NCI-H1105 treated with DMSO at 0.1 percent for 48 hours (cell line): ENCODE data around the gene NUDT16L1.

Source experiments
- DNase-seq: peaks from one replicate; lab custom pipeline; 2025; lab: John Stamatoyannopoulos, UW

Gene NUDT16L1

DNA sequence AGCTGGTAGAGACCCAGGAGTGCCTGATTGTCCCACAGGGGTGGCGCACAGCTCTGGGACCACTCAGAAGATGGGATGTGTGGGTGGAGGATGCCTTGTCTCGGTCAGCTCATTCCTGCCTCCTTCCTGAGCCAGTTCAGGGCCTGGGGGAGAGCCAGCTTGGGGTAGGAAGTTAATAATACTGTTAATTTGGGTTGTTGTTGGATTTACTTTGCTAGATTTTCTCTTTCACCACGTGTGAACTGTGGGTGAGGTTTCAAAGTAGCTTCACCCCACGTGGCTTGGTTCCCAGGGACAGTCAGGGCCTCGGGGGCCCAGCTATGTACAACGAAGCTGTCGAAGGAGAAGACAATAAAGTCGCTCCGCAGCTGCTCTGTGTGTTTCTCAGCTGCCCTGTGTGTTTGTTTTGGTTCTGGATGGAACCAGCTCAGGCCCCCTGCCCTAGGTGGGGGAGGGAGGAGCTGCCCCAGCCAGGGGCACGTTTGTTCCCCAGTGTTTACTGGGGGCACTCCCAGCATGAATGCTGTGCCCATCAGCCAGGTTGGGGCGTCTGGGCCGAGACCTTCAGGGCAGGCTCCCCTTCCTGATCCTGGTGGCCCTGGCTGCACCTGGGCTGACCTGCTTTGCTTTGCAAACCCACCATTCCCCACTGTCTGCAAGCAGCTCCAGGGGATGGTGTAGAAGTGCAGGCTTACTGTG lies 2.3 kb downstream of the NUDT16L1 start:
- DNase-seq: no peak

DNA sequence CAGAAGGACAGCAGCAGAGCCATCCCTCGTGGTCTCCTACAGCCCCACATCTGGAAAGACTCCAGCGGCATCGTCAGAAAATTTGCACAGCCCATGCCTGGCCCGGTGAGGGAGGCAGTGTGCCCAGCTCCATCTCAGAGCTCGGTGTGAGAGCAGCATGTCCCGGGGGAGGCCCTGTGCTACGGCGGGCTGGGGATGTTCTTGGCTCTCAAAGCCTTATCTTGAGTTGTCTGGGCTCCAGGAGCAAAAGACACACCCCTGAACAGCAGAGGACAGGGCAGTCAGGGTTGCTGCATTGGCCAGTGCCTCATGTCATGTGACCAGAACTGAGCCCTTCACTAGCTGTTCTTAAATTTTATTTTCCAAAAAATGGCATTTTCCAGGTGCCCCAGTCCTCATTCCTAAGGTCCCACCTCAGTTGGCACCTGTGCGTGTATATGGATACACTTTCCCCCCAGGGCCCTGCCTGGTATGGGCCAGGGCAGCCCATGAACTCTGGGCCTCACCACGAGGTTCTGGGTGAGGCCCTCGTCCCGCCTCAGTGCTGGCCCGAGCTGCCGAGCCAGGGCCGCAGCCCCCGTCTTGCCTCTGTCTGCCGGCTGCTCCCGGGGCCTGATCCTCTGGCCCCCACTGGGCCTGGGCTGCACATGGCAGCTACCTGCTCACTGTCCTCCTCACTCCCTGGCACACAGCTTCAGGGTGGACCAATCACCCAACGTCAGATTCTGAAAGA lies 3.0 kb downstream of the NUDT16L1 start:
- DNase-seq: no peak

DNA sequence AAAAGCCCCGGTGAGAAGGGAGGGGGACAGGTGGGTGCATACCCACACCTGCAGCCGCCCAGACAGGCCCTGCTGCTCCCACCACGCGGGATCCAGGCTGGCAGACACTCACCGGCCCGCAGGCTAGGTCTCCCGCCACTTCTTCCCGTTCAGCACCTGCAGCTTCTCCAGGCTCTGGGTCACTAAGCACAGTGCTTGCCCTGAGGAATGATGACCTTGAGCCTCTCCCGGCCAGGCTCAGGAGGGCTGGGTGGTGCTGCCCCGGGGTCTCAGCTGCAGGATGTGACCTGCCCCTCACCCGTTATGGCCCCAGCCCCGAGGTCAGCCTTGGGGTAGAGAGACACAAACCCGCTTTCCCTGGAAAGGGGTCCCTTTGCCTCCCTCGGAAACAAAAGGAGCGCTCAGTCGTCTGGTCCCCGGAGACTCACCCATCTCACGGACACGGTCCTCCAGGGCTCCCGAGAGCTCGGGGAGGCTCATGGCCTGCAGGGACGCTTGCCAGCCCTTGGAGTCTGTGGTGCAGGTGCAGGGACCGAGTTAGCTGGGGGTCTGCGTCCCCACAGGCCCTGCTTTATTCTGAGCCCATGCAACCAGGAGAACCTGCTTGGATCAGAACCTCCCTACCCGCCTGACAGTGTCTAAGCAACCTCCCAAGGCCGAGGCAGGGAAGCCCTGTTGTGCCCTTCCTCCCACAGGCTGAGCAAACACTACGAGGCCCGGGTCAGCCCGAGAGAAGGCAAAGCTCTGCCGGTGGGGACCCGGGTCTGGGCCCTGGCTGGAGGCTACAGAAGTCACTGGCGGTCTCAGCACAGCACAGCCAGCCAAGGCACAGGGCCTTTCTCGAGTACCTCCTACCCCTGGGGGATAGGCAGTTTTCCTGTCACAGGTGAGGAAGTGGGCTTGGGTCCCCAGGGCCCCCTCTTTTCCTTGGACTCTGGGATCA lies 3.8 kb downstream of the NUDT16L1 start:
- DNase-seq: no peak

DNA sequence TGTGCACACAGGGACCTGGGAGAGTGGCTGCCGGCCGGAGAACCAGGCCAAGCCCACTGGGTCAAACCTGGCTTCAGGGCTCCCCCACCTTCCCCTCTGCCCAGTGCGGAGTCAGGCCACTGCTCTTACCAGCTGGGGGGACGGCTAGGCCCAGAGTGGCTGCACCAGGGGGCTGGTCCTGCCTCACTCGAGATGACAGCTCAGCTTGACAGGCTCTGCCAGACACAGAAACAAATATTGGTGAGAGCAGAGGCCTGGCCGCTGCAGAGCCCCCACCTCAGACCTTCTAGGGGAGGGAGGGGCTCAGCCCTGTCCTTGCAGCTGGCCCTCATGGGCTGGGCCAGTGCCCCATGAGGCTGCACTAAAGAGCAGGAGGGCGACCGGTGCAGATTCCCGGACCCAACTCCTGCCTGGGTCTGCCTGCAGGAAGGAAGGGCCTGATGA lies 4.5 kb downstream of the NUDT16L1 start:
- DNase-seq: no peak

DNA sequence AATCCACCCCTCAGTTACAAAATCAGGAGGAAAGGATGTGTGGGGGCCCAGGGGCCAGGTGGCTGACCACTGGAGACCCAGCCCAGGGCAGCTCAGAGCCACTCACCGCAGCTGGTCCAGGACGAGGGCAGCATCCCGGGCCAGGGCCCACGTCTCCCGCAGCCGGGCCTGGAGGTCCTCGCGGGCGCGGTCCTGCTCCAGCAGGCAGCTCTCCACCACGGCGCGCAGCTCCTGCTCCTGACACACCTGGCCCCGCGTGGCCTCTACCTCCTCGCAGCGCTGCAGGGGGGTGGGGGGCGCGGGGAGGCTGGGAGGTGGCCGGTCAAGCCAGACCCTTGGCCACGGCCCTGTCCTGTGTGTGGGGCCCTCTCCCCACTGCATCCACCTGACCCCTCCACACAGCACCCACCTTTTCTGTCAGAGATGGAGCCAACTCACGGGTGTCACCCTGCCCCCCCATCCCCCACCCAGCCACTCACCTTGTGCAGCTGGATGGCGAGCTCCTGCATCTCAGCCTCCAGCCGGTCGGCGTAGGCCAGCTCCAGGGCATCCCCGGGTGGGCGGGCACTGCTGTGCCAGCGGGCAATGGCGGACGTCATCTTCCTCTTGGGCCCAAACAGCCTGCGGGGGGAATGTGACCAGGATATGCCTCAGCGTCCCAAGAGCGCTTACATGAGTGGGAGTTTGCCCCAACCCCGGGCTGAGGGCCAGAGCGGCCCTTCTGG lies 5.1 kb downstream of the NUDT16L1 start:
- no peak for DNase-seq

DNA sequence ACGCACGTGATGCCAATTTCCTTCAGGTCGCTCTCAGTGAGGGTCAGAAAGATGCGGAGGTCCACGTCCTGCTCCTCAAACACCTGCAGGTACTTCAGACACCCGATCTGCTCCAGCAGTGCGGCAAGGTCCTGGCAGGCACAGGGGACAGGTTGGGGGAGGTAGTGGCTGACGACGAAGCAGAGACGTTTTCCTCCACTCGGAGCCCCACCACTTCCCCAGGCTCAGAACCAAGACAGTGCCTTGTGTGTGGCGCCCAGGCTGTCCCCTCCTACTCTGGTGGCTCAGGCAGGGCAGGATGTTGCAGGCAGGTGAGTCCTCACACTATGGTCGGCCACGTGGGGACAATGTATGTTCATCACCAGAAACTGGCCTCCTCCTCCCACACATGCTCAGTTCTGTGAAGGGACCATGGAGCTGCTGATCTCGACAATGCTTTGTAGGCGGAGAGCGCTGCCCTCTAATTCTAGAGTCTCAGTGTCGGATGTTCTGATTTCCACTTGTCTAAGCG lies 5.7 kb downstream of the NUDT16L1 start:
- DNase-seq: no peak

DNA sequence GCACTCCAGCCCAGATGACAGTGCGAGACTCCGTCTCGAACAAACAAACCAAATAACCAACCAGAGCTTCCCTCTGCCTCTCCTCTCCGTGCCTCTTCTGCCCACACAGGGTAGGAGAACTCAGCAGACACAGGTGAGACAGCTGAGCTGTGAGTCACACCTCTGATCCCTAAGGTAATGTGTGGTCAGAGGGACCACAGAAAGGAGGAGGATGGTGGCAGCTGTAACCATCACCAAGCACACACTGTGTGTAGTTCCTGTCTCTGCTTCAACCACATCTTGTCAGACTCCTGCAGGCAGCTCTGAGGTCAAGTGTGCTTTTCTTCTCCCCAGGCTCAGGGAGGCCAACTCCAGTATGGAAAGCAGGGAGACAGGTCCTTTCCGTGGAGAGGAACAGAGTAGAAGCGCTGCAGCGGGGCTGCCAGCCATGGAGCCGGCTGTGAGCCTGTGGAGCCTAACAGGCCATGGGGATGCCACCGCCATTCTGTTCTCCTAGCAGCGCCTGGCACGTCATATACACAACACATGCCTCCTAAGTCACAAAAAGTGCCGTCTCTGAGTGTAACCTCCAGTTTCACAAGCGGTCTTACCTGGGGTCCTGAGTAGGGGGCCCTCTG lies 7.1 kb downstream of the NUDT16L1 start:
- DNase-seq: no peak

DNA sequence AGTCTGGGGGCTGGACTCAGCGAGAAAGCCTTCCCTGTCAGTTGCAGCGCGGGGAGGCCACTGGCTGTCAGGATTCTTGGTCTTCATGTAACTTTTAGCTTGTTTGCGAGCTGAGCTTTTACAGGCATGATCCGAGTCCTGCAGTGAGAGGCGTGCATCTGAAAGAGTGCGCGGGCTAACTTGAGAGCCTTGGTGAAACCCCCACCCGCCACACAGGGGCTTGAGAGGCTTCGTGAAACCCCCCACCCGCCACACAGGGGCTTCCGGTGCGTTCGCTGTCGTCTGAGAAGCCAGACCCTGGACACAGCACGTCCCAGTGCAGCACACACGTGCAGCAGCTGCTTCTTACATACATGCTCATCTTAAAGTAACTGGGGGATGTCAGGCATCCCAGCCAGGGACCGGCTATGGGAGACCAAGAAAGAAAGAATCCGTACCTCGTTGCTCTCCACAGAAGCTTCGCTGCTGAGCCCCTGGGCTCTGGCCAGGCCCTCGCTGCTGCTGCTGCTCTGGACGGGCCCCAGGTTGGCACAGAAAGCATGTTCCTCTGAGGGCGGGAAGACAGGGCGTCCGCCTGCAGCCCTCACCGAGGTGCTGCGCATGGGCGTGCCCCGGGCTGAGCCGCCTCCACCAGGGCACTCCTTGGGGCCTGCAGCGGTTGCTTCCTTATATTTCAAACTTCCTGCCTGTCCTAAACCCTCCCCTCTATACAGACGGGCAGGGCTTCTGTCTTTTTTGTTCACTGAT lies 7.8 kb downstream of the NUDT16L1 start:
- no peak for DNase-seq

DNA sequence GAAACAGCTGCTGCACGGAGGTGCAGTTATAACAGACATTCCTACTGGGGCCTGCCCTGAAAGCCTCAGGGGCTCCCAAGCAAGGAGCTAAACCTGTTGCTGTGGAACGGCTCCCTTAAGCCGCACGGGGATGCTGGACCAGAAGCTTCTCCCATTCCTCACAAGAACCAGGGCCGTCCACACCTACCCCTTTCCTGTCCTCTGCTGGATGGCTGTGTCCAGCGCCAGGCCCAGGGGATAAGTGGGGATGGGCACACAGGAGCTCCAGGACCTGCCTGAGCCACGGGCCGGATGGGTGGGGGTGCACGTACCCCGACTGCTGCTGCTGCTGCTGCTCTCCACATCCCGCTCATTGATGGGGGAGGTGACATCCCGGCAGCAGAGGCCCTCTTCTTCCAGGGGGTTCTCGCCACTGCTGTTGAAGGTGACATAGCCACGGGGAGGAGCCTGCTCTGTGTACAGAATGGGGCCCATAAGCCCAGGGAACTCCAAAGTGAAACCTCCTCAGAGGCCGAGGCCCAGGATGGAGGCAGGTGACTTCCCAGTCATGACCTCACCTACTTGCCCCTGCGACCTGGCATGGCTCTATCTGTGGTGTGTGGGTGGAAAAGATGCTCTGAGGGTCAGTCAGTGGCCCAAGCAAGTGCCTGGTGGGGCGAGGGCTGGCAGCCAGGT lies 8.6 kb downstream of the NUDT16L1 start:
- DNase-seq: no peak

DNA sequence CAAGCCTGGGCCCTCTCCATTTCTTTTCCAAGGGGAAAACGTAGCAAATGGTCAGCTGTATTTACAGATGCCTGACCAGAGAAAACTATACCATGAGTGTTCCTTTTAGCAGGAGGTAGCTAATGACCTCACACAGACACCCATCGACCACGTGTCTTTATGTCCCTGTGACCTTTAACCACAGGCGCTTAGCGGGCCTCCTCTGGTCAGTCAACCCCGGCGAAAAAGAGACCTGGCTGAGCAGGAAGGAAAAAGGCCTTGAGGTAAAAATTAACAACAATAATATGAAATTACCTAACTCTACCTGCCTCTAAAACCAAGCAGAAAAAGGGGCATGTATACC lies 9.1 kb downstream of the NUDT16L1 start:
- no peak for DNase-seq

DNA sequence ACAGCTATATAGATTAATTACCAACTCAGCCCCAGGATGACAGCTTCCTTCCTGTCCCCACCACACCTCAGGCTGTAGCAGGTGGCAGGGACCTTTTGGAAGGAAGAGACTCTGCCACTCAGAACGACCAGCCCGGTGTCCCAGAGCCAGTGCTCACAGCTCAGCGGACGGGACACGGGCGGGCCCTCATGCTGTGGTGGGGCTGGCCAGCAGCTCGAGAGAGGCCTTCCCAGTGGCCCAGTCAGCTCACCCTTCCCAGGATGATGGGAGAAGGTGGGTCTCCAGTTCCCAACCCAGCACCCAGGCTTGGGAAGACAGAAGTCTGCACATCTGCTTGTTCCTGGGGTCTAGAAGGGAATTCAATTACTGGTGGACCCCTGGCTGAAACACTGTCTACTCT lies 10.5 kb downstream of the NUDT16L1 start:
- DNase-seq: no peak

DNA sequence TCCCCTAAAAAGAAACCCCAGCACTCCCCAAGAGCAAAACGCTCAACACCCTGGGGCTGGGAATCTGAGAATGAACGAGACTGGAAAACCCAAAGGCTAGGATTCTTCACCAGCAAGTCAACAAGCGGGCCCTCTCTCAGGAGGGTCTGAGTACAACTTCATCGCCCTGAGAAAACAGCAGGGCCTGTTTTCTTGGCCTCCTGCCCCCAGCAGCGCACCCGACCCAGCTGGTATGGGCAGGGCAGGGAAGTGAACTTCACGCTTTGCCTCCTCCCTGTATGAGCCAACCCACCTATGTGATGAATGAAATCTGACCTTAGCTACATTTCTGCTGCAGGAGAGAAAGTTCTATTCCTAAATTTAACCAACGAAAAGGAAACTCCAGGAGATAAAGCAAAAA lies 11.1 kb downstream of the NUDT16L1 start:
- DNase-seq: no peak

DNA sequence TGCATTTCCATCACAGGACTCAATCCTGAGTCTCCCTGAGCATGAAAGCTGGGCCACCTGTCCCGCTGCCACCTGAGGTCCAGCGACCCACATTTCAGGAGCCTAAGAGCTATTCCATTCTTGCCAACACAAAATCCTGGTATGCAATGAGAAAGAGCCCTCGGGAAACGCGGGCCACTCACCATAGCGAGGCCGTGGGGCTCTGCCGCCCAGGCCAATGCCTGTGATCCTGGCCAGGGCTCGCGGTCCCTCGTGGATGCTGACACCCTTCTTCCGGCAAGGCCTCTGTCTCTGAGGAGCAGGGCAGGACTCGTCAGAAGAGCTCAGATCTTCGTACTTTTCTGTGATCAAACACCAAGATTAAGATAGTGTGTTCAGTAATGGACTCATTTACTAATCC lies 11.6 kb downstream of the NUDT16L1 start:
- DNase-seq: no peak

DNA sequence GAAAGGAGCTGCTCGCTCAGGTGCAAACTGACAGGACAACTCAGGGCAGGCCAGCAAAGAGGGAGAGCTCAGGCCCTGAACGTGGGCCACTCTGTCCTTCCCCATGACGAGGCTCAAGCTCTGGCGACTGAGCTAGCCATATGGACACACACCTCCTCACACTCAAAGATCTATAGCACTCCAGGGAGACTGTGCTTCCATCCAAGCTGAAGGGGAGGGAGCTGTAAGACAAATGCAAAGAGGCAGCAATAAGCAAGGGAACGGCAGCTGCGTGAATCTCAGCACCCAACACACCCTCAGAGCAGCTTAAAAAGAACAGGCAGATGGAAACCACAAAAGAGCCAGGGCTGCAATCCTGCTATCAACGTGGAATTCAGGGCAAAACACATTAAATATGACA lies 13.5 kb downstream of the NUDT16L1 start:
- no peak for DNase-seq

DNA sequence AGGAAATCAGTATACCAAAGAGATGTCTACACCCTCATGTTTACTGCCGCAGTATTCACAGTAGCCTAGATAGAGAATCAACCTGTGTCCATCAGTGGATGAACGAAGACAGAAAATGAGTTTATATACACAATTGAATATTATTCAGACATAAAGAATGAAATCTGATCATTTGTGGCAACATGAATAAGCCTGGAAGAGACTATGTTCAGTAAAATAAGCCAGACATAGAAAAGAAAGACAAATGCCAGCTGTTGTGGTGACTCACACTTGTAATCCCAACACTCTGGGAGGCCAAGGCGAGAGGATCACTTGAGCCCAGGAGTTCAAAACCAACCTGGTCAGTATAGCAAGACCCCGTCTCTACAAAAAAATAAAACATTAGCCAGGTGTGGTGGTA lies 16.1 kb downstream of the NUDT16L1 start:
- no peak for DNase-seq

DNA sequence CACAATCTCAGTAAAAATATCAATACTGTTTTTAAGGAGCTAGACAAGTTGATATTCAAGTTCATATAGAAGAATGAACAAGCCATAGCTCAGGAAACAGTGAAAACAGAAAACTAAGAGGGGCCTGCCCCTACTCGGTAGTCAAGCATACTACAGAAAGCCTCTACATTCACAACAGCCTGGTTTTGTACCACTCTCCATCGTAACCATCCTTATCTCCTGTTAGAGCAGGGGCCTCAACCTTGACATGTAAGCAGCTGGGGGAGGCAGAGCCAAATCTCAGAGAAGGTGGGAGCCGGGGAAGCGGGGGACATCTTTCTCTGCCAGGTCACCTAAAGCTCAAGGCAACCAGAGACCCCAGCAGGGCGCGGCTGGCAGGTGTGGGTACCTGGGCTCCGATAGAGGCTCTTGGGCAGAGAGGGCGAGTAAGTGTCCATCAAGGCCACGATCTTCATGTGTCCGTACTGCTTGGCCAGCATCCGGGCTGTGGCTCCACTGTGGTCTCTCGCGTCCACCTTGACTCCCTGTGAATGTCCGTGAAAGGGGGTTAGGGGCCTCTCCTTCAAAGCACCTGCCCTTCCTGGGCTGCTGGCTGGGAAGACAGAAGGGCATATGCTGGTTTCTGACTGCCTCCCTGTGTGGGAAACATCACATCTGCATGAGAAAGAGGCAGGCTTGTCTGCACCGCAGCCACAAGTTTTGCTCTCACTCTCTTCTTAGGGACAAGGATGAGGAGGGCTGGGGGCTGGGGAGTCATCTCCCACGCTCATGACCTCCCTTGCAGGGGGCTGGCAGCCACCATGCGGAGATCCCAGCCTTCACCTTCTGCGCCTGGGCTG lies 20.5 kb downstream of the NUDT16L1 start:
- DNase-seq: no peak

DNA sequence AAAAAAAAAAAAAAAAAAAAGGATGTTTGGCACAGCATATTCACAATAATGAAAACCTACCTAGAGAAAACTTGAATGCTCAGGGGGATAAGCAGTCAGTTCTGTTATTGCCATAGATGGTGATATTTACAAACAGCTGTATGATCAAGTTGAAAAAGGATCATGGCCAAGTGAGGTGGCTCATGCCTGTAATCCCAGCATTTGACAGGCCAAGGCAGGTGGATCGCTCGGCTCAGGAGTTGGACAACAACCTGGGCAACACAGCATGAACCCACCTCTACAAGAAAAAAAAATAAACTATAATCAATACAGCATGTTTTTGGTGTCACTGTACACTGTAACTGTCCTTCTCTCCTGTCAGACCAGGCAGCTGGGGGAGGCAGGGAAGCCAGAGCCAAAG lies 21.6 kb downstream of the NUDT16L1 start:
- DNase-seq: no peak

DNA sequence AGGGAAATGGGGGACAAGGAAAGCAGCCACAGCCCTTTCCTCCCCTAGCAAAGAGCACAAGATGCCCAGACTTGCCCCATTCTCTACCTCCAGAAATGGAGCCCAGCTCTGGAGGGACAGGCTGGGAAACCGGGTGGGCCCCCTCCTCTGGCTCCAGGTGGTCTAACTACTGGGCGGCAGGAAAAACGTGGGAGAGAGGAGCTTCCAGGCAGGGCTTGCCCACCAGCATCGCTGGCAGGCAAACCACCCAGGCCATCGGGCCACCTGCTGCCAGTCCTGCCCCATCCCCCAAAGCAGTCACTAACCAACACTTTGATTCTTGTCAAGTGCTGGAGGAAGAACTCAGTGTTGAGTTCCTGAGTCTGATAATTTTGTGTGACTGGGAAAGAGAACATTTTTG lies 25.1 kb downstream of the NUDT16L1 start:
- no peak for DNase-seq

DNA sequence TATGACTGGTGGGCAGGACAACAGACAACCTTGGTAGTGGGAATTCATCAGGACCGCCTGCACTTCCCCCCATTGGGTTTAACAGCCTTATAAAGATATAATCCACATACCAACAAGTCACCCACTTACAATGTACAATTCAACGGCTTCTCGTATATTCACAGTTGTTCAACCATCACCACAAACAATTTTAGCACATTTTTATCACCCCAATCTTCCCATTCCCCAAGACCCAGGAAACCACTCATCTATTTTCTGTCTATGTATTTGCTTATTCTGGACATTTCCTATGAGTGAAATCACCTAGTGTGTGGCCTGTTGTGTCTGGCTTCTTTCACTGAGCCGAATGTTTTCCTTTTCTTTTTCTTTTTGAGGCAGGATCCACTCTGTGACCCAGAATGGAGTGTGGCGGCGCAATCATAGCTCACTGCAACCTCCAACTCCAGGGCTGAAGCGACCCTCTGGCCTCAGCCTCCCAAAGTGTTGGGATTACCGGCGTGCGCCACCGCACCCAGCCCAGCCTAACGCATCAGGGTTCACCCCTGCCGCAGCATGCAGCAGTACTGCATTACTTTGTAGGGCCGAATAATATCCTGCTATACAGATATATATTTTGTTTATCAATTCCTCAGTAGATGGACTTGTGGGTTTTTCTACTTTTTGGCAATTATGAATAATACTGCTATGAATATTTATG lies 29.9 kb downstream of the NUDT16L1 start:
- no peak for DNase-seq
